DND-41 (cell line): ENCODE data around the gene GREB1L.

Experiments used
- ATAC-seq: fragments of 200-7000 bp; cut with Tn5 transposase; 3 replicates; pipeline ENCODE4 v1.9.1; 2021; ENCODE audit warnings: low read depth; ENCODE audit not compliant: insufficient read depth
- DNase-seq: peaks from one replicate; pipeline ENCODE4 v3.0.0-alpha.2; 2020
- H2AFZ ChIP-seq: 2 replicates; pipeline ENCODE4 v1.6.0; 2012; ENCODE audit warnings: low read depth, low read length
- H3K27ac ChIP-seq: 2 replicates; pipeline ENCODE4 v1.5.1; 2012; ENCODE audit warnings: low read length, inconsistent platforms
- H3K27me3 ChIP-seq: fragments of 200-600 bp; sonication (generic); 2 replicates; pipeline ENCODE4 v1.6.0; 2012; ENCODE audit warnings: low read length, mild to moderate bottlenecking, inconsistent platforms; ENCODE audit not compliant: insufficient read depth, poor library complexity
- H3K36me3 ChIP-seq: 2 replicates; pipeline ENCODE4 v1.5.1; 2012; ENCODE audit warnings: low read length, inconsistent platforms; ENCODE audit not compliant: insufficient read depth
- H3K4me1 ChIP-seq: 2 replicates; pipeline ENCODE4 v1.5.1; 2012; ENCODE audit warnings: mild to moderate bottlenecking, low read length; ENCODE audit not compliant: insufficient read depth
- H3K4me2 ChIP-seq: 2 replicates; pipeline ENCODE4 v1.6.0; 2012; ENCODE audit warnings: mild to moderate bottlenecking, moderate library complexity, low read length, inconsistent platforms; ENCODE audit not compliant: insufficient read depth
- H3K4me3 ChIP-seq, 2 experiments: fragments of 200-600 bp in 1 of 2; shearing (Covaris generic) in 1 of 2; 2 replicates each; pipeline ENCODE4 v1.5.1; 2012 to 2016; ENCODE audit warnings: inconsistent platforms in 2 of 2, low read length in 2 of 2, mild to moderate bottlenecking in 2 of 2, low read depth in 1 of 2, moderate library complexity in 1 of 2
- H3K79me2 ChIP-seq: 2 replicates; pipeline ENCODE4 v1.6.0; 2012; ENCODE audit warnings: low read length, inconsistent platforms; ENCODE audit not compliant: insufficient read depth
- H3K9ac ChIP-seq: 2 replicates; pipeline ENCODE4 v1.6.0; 2012; ENCODE audit warnings: low read depth, mild to moderate bottlenecking, inconsistent platforms, low read length, moderate library complexity
- H3K9me3 ChIP-seq: 2 replicates; pipeline ENCODE4 v1.5.1; 2012; ENCODE audit warnings: low read length, moderate library complexity, mild to moderate bottlenecking, inconsistent platforms; ENCODE audit not compliant: insufficient read depth, severe bottlenecking
- H4K20me1 ChIP-seq: 2 replicates; pipeline ENCODE4 v1.6.0; 2012; ENCODE audit warnings: low read length; ENCODE audit not compliant: insufficient read depth
- EZH2 ChIP-seq: IDR thresholded peaks from 3 replicates; pipeline ENCODE4 v1.6.1; 2012; ENCODE audit warnings: borderline replicate concordance, low read depth, mild to moderate bottlenecking, moderate library complexity, low read length, inconsistent platforms; ENCODE audit not compliant: severe bottlenecking
- TF ChIP-seq, protein P1 (sequence below): IDR thresholded peaks from 2 replicates; pipeline ENCODE4 v1.5.1; 2012; ENCODE audit warnings: borderline replicate concordance, low read length, moderate library complexity, mild to moderate bottlenecking; ENCODE audit not compliant: poor library complexity, severe bottlenecking; ENCODE audit errors: extremely low read depth

GREB1L gene

DNA sequence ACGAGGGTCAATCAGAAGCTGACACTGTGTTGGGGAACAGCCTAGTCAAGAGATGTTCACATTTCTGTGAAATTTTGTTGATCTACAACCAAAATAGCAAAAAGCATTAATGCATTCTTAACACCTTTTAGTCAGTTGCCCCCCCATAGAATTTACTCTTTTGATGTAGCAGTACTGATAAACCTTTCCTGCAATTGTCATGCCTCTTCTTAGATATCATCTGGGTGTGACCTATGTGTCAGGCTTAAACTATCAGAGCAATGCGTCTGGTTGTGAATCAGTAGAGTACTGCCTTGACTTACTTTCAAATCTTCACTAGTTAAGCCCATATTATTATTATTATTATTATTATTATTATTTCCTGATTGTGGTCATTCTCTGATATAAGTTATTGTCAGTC is 61.9 kb downstream of the GREB1L start:
- H3K4me1 ChIP-seq, result no peaks in the 10 kb centered on the region
- no peak for ATAC-seq
- peaks cover 11% of the 10 kb centered on the region for H3K27me3 ChIP-seq
- H4K20me1 ChIP-seq, result no peaks in the 10 kb centered on the region
- H3K4me3 ChIP-seq, result no peak overlapping the region
- H2AFZ ChIP-seq, result no peak overlapping the region
- no peaks in the 10 kb centered on the region for H3K36me3 ChIP-seq
- no peak for DNase-seq
- no peak overlapping the region for H3K9ac ChIP-seq
- H3K4me2 ChIP-seq, result no peak overlapping the region
- H3K27ac ChIP-seq, result no peak overlapping the region
- no peaks in the 10 kb centered on the region for H3K9me3 ChIP-seq
- TF ChIP-seq EZH2, result no peak
- TF ChIP-seq, protein P1, sequence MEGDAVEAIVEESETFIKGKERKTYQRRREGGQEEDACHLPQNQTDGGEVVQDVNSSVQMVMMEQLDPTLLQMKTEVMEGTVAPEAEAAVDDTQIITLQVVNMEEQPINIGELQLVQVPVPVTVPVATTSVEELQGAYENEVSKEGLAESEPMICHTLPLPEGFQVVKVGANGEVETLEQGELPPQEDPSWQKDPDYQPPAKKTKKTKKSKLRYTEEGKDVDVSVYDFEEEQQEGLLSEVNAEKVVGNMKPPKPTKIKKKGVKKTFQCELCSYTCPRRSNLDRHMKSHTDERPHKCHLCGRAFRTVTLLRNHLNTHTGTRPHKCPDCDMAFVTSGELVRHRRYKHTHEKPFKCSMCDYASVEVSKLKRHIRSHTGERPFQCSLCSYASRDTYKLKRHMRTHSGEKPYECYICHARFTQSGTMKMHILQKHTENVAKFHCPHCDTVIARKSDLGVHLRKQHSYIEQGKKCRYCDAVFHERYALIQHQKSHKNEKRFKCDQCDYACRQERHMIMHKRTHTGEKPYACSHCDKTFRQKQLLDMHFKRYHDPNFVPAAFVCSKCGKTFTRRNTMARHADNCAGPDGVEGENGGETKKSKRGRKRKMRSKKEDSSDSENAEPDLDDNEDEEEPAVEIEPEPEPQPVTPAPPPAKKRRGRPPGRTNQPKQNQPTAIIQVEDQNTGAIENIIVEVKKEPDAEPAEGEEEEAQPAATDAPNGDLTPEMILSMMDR, result no peak
- no peaks in the 10 kb centered on the region for H3K79me2 ChIP-seq

GRCh38 chr18:21305621-21306020 is 63.6 kb downstream of the GREB1L start:
- ATAC-seq, result no peak
- TF ChIP-seq, protein P1, result no peak
- TF ChIP-seq EZH2, result no peak
- no peaks in the 10 kb centered on the region for H3K4me1 ChIP-seq

DNA sequence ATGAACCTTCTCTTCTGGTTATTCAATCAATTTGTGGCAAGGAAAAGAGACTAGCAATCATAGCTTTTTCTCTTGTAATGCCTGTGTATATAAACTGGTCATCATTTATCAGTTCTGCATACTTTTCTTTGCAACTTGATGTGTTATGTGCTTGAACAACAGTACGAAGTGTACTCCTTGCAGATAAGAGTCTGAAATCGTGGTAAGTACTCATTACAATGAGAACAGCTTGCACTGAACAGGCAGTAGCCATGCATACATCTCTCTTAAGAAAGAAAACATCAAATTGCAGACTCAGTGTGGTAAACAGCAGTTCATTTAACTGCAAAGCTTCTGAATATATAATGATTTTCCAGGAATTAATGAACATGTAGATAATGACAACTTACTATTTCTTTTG is 64.3 kb downstream of the GREB1L start:
- no peak overlapping the region for H3K9ac ChIP-seq
- H3K36me3 ChIP-seq, result no peaks in the 10 kb centered on the region
- H3K9me3 ChIP-seq, result no peaks in the 10 kb centered on the region
- H3K27me3 ChIP-seq, result peaks cover 6% of the 10 kb centered on the region
- H3K27ac ChIP-seq, result no peak overlapping the region
- H3K4me1 ChIP-seq, result no peaks in the 10 kb centered on the region
- DNase-seq (no peak), ATAC-seq (no peak)
- H4K20me1 ChIP-seq, result no peaks in the 10 kb centered on the region
- no peaks in the 10 kb centered on the region for H3K79me2 ChIP-seq
- no peak overlapping the region for H2AFZ ChIP-seq
- no peak overlapping the region for H3K4me3 ChIP-seq
- TF ChIP-seq, protein P1, result no peak
- no peak for TF ChIP-seq EZH2
- H3K4me2 ChIP-seq, result no peak overlapping the region

More at GRCh38 chr18:21305621-21306020, 63.6 kb downstream of the GREB1L start:
- Histone ChIP-seq H3K9ac (no peak overlapping the region), H3K36me3 (no peaks in the 10 kb centered on the region), H3K27ac (no peak overlapping the region), H3K27me3 (peaks cover 11% of the 10 kb centered on the region), H3K4me3 (no peak overlapping the region), H2AFZ (no peak overlapping the region), H4K20me1 (no peaks in the 10 kb centered on the region), H3K4me2 (no peak overlapping the region), H3K9me3 (no peaks in the 10 kb centered on the region), H3K79me2 (no peaks in the 10 kb centered on the region)
- DNase-seq, result no peak

GRCh38 chr18:21307578-21307977 is 65.5 kb downstream of the GREB1L start:
- Histone ChIP-seq H3K4me1 (no peaks in the 10 kb centered on the region), H3K9me3 (no peaks in the 10 kb centered on the region), H3K27ac (no peak overlapping the region), H4K20me1 (no peaks in the 10 kb centered on the region), H2AFZ (no peak overlapping the region), H3K79me2 (no peaks in the 10 kb centered on the region), H3K4me3 (no peak overlapping the region), H3K27me3 (no peaks in the 10 kb centered on the region), H3K9ac (no peak overlapping the region), H3K4me2 (no peak overlapping the region), H3K36me3 (no peaks in the 10 kb centered on the region)
- DNase-seq, result no peak
- TF ChIP-seq, protein P1, result no peak
- TF ChIP-seq EZH2, result no peak
- no peak for ATAC-seq
